Renal cortex interstitium (tissue), 11 donors: ENCODE results near the gene ATP11B. TPM values are rescaled to one million over a fixed set of nuclear protein-coding genes. Genes with fewer than 3 reads are reported as not detected.
"Not testable (repeated sequence)": the region's sequence is repeated elsewhere in the genome, so short reads cannot be mapped to it uniquely, and the experiment has no call there.

Source experiments
- DNase-seq, 11 donors: peaks; one replicate each; pipeline ENCODE4 v3.0.0-alpha.2; 2013; ENCODE audit warnings: low read depth in 9 of 11, low spot score in 4 of 11; ENCODE audit errors: extremely low read depth in 1 of 11
- polyA plus RNA-seq, 3 donors: library from polyadenylated mRNA; unstranded; fragments of 120-200 nt; gene quantifications; one replicate each; pipeline ENCODE4 v1.2.1, GENCODE V29; 2013; ENCODE audit not compliant: insufficient read length in 3 of 3

ATP11B gene
- polyA plus RNA-seq, 3 donors: 56.9 to 63.8 (median 60.2) TPM

DNA sequence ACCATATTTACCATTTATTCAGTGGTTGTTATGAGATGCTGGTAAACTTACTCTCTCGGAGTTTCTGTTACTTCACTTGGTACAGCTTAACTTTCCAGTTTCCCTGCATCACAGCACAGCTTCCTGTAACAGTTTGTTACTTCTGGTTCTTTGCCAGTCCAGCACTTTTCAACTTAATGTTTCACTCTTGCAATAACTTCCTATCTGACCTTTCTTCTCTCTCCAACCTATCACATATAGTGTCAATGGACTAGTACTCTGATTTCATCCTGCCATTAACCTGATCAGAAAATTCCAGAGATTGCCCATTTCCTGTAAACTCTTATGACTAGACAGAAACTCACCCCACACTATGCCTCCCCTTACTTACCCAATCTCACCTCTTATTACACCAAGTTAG is 3.9 kb upstream of the ATP11B start:
- no peak for DNase-seq

DNA sequence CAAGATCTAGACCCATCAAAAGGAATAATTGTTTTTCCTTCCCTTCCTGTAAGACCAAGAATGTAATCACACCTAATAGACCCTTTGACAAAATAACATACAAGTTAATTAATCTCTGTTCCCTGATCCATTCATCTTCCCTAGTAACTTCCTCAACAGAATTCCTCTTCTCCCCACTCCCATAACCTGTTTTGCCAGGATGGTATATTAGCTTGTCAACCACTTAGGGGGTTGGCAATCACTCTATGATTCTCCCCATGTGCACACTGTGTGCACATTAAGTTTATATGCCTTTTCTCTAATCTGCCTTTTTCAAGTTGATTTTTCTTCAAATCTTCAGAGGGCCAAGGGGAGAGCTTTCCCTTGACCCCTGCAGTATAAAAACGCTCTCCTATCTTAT is 2.7 kb upstream of the ATP11B start:
- DNase-seq: no peak

DNA sequence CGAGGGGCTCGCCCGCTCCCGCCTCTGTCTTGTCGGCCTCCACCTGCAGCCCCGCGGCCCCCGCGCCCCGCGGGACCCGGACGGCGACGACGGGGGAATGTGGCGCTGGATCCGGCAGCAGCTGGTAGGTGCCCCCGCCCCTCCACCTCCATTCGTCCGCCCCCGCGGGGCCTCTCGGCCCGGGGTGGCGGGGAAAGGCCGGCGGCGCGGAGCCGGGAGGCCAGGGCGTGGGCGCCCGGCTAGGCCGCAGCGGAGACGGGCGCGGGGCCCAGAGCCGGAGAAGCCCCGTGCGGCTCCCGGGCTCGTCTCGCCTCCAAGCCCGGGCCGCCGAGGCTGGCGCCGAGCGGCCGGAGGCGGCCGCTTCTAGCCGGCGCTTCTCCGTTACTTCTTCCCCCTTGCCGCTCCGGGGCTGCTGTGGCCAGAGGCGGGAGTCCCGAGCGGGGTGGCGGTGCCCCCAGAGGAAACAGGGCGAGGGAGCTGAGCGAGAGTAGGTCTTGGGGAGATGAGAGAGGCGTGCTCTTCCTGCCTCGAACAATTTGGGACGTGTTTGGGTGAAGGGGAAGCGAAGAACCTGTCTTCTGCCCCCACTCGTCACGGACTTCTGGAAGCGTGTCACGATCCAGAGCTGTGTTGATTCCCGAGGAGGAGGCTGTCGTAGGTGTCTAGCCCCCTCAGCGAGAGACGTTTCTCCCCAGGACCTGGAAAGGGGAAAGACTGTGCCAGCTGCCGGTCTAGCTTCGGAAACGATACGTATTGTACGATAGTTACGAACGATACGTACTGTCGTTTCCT is 555 bp downstream of the ATP11B start:
- peak in 7 of 11 donors; percentile 25 to 51 (median 41) for DNase-seq

DNA sequence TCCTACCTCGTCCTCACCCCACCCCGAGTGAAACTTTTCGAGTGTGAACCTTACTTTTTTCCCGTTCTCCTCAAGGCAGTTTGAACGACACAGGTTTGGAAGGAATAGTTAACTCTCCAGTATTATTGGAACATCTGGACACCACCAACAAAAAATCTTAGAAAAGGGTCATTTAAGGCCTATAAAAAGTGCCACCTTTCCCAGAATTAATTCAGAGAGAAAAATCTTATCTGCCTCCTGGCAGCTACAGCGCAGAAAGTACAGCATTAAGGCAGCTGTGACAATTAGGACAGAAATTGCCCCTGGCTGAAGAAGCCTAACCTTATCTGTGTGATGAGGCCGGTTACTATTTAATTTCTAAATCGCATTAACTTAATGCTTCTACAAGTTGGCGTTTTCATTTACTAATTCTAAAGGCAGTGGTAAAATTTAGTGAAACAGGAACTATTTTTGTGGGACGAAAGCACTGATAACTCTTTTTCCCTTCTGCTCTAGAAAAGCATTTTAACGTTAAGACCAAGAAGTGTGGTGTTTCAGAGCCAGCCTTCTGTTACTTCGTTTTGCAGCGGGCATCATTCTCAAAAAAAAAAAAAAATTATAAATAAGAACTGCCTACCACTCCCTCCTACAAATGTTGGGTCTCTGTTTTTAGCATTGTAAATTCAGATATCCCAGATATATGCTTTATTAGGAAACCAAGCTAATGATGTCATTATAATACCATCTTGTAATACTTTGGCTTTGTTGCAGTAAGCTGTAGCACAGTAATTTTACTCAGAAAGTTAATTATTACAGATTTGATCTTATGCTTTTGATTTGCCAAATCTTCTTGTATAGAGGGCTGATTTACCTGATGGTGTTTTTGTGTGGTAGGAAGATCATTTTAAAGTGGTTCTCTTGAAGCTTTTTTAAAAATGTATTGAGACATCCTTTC is 1.4 kb downstream of the ATP11B start:
- DNase-seq: peak in 2 of 11 donors; percentile 12 to 37

GRCh38 chr3:182795389-182795782 is 2.1 kb downstream of the ATP11B start:
- DNase-seq: no peak

- DNase-seq: no peak
Measured at GRCh38 chr3:182796310-182796709, 3.0 kb downstream of the ATP11B start.

- no peak for DNase-seq
Measured at GRCh38 chr3:182797876-182798275, 4.6 kb downstream of the ATP11B start.

GRCh38 chr3:182799143-182799542 is 5.8 kb downstream of the ATP11B start:
- DNase-seq: not testable (repeated sequence)

DNA sequence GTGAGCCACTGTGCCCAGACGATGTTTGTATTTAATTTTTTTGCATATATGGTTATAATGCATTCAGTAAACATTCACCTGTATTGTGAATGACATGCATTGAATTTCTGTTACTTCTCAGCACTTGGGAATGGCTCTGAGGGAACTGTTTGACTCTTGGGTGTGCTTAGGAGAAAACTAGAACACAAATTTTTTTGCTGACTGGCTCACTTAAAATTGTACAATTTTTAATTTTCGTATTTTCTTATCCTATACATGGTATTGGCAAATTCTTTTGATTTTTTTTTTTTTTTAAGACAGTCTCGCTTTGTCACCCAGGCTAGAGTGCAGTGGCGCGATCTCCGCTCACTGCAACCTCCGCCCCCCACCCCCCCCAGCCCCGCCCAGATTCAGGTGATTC is 7.2 kb downstream of the ATP11B start:
- DNase-seq: no peak

DNA sequence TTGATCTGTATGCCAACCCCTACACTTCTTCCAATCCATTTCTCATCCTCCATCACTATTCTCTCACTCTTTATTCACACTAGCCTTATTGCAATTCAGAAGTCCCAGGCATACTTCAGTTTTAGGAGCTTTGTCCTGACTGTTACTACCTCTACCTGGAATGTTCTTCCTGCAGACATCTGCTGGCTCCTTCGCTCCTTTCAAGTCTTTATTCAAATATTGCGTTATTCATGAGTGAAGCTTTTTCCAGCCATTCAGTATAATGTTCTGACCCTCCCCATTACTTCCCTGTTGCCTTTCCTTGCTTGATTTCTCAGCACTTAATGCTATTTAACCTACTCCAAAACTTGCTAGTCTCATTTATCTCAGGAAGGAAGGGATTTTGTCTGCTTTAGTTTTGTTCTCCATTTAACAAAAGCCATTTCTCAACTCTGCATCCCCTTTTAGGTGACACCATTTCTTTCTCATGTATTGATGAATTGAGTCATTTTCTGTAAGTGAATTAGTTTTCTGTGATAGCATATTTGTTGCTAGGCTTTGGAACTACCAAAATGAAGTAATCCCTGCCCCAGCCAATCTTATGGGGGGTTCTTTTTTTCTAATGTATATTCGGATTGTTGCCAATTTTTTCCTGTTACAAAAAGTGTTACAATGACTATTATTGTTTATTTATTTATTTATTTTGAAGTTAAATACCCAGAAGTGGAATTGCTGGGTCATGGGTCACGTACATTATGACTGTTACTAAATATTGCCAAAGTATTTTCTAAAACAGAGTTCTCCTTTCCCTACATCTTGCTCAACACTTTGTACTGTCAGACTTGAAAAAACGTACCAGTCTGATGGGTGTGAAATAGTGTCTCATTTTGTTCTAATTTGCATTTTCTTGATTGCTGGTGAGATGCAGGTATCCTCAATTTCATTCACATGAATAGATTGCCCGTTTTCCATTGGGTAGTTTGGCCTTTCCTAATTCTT is 9.4 kb downstream of the ATP11B start:
- no peak for DNase-seq

GRCh38 chr3:182803596-182803995 is 10.3 kb downstream of the ATP11B start:
- no peak for DNase-seq

GRCh38 chr3:182807061-182807460 is 13.8 kb downstream of the ATP11B start:
- no peak for DNase-seq

GRCh38 chr3:182808041-182808770 is 14.9 kb downstream of the ATP11B start:
- DNase-seq: no peak

DNA sequence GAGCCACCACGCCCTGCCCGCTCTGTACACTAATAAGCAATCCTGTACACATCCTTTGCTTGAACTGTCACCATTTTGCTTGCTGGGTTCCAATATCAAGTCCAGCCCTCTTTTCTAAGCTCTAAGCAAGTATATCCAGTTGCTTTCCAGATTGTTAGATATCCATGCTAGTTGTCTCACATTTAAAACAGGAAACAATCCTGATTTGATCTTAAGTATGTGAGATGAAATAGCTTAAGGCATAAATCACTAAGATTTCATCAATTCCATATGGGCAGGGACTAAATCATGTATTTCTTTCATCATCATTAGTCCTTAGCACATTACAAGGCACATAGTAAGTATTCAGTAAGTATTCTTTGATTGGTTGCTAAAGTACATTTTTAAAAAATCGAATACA is 16.2 kb downstream of the ATP11B start:
- no peak for DNase-seq

GRCh38 chr3:182810574-182811268 is 17.4 kb downstream of the ATP11B start:
- DNase-seq: no peak

- DNase-seq: no peak
Measured at GRCh38 chr3:182811269-182811596, 17.9 kb downstream of the ATP11B start.

DNA sequence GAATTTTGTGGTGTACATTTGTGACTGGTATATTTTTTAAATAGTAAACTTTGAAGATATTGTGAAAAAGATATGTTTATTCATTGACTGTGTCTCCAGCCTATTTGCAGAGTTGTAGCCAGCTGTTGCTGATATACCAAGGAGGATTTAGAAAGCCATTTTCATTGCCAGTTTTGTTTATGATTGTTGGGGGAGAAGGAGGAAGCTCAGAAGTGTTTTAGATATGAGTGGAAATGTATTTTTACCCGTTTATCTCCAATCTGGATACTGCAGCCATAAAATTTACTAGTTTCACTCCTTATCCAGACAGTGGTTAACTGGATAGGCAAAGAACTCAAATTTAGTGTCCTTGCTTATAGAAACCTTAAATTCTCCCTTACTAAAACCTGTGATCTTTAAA is 18.8 kb downstream of the ATP11B start:
- no peak for DNase-seq
